Stimulated activated CD4-positive, alpha-beta T cell treated with anti-CD3 and anti-CD28 coated beads, TNF-alpha, amount 100 ng/mL, for 48 hours (primary cell): ENCODE data around the gene DPM2.

ENCODE experiments used
- DNase-seq, 3 donors: peaks; one replicate each; pipeline ENCODE4 v3.0.0-alpha.2; 2020; ENCODE audit warnings: low read depth in 3 of 3

DPM2 gene

GRCh38 chr9:127955294-127956015 lies 17.8 kb upstream of the DPM2 start:
- DNase-seq: peak; percentile 72 to 88 (median 85)

DNA sequence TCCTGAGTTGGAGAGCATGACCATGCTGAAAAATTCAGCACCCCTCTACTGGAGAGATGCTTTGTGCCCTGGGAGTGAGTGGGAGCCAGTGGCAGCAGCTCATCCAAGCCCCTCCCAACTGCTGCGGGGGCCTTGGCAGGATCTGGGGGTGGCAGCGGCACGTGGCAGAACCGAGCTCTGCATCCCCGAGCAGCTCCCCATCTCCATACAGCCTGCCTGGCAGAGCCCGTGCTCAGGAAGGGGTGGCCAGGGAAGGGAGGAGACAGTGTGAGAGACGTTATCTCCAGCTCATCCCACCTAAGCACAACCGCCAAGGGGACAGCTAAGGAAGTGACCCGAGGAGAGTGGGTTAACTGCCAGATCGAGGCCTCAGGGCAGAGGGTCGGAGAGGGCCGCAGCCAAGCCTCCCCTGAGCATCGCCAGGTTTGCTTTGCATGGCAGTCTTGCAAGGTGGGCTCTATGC lies 17.2 kb upstream of the DPM2 start:
- DNase-seq: no peak

DNA sequence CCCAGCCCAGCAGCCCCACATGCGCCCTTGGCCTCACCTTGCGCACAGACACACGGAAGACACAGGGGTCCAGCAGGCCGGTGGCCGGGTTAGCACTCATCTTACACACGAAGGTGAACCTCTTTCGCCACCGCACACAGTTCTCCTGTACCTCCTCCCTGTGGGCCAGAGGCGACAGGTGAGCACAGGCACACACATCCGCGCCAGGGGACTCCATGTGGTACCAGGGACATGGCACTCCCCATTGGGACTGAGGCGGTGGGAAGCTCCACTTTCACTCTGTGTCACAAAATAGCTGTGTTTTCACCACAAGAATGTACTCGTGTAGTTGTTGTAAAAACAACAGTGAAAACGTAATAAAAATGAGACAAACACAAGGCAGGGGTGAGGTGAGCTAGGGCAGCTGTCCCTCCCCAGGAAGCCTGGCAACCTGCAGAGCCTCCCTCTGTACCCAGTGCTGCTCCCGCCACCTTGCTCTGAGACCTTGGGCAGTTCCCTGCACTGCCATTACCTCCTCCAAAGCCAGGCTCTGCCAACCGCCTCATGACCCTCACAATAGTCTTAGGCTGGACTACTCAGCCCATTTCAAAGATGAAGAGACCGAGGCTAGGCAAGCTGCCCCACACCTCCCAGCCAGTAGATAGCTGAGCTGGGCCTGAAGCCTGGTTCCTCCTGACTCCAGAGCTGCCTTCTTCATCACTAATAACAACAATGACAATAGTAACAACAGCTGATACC lies 16.3 kb upstream of the DPM2 start:
- DNase-seq: no peak

DNA sequence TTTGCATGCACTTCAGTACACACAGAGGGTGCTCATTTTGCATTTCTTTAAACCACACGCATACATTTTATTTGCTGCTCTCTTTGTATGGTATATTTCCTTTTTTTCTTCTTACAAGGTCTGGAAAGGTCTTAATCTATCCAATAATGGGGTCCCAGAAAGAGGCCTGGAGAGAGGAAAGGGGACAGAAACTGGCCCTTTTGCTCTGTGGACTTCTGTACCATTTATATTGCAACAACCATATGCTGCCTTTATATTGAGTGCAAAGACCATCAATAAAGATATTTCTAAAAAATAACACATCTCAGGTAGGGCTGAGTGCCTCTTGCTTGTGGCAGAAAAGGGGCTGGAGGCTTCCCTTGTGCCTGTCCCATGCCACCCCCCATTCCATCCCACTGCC lies 15.5 kb upstream of the DPM2 start:
- DNase-seq: no peak

- DNase-seq: no peak
Observed at GRCh38 chr9:127950513-127951289, 13.0 kb upstream of the DPM2 start.

DNA sequence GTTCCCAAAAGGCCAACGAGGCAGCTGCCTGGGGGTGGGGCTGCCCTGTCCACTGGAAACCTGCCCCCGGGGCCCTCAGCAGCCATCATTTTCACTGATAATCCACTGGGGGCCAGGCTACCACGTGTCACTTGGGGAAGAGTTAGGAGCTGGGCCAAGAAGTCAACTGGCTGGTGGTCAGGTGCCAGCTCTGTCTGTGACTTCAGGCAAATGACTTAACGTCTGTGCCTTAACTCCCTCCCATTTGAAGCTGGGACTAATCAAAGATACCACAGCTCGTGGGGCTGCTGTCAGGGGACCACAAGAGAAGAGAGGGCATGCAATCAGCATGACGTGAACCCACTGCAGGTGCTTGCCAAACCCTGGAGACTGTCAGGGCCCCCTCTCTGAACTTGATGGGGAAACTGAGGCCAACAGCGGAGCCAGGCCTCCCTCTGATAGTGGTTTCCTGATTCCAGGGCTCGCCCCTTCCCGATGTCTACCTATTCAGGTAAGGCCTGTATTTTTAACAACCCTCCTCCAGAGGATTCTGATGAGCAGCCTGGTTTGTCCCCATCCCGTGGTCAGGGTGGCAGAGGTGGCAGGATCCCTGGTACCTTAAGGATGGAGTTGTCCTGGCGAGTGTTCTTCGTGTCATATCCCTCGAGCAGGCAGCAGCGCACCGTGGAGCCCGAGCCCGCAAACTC lies 12.3 kb upstream of the DPM2 start:
- DNase-seq: no peak

DNA sequence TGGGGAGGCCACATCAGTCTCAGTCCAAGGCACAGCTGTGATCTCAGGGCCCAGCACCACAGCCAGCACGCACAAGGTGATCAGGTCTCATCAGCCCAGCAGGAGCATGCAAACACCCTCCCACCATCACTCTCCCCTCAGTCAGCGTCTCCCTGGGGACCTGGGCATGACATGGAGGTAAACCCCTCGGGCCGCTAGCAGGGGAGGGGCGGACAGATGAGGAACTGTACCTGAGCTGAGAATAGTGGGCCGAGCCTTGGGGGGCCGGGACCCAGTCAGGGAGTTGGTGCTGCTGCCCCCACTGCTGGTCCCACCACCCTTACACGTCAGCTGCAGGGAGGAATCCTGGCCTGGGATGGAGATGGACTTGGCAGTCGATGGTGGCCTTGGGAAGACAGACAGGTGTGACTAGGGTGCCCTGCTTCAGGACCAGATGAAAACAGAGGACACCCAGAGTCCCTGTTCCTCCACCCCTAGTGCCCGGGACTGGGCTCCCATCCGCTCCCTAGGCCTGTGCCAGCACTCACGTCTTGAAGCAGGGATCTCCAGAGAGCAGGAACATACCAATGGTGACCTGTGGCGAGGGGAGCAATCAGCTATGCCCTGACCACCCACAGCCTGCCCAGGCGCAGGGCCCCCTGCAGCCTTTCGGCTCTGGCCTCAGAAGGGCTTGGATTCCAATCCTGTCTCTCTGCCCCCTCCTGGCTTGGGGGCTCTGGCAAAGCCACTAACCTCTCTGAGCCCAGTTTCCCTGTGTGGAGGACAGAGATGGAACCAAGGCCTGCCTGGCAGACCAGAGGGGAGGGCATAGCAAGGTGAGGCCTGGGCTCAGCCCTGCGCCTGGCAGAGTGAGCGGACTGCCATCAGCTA lies 10.4 kb upstream of the DPM2 start:
- DNase-seq: no peak

DNA sequence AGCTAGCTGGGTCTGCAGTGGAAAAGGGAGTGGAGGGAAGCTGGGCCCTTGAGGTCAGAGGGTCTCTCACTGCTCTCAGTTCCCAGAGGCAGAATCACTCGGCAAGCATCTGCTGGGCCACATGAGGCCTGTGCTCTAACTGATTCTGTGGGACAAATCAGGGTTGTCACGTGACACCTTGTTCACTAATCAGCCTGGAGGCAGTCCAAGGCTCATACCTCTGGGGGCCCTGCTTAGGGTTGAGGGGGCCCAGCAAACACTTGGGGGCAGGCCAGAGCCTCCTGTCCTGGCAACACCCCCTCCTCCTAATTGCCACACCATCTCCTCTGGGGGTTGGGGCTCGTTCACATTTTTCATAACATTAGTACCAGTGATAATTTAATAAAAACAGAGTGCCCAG lies 9.1 kb upstream of the DPM2 start:
- no peak for DNase-seq

DNA sequence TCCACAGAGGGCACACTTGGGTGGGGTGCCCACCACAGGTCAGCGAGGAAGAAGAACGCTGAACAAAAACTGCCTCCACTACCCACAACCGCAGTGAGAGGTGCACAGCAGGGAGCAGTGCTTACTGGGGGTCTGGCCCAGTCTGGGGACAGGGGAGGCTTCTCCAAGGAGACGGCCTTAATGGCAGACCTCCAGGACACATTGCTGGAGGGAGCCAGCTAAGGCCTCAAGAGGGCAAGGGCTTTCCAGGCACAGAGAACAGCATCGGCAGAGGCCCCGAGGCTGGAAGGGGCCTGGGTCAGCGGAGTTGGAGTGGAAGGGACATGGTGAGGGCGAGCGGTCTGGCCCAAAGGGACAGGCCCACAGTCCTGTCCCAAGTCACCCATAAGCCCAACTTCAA lies 8.3 kb upstream of the DPM2 start:
- DNase-seq: no peak

DNA sequence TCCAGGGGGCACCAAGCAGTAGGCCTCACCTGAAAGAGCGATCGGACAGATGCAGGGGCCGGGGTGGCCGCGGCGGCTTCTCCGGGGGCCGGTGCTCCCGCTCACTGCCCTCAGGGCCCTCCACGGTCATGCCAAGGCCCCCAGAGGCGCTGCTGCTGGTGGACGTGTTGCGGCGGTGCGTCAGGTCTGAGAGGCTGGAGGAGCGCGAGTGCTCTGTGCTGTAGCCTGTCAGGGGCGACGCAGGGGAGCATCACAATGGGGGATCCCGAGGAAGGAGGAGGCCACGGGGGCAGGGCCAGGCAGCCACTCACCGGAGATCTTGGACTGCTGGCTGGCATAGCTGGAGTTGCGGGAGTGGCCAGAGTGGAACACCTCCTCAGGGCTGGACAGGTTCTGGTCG lies 7.7 kb upstream of the DPM2 start:
- DNase-seq: no peak

DNA sequence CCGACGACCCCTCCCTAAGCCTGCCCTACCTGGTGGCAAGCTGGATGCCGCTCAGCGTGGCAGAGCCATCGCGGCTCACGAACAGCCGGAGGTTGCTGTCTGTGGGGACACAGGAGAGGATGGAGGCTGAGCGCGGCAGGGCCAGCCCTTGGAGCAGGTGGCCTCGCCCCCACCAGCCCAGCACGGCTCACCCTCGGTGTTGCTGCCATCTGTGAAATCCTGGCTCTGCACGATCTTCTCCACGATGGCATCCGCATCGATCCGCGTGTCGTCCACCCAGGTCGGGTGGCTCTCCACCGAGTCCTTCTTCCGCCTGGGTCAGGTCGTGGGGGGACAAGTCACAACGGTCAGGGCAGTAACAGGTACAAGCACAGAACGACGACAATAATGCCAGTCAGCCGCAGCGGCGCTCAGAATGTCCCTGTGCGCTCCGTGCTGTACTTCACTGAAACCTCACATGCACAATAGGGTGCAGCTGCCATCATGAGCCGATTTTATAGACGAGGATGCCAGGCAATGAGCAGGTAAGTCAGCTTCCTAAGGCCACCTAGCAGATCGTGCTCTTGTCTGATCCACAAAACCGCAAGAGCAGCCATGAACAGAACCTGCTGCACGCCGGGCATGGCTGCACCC lies 7.0 kb upstream of the DPM2 start:
- no peak for DNase-seq

GRCh38 chr9:127943731-127944144 lies 6.1 kb upstream of the DPM2 start:
- peak; percentile 67 to 81 (median 67) for DNase-seq

DNA sequence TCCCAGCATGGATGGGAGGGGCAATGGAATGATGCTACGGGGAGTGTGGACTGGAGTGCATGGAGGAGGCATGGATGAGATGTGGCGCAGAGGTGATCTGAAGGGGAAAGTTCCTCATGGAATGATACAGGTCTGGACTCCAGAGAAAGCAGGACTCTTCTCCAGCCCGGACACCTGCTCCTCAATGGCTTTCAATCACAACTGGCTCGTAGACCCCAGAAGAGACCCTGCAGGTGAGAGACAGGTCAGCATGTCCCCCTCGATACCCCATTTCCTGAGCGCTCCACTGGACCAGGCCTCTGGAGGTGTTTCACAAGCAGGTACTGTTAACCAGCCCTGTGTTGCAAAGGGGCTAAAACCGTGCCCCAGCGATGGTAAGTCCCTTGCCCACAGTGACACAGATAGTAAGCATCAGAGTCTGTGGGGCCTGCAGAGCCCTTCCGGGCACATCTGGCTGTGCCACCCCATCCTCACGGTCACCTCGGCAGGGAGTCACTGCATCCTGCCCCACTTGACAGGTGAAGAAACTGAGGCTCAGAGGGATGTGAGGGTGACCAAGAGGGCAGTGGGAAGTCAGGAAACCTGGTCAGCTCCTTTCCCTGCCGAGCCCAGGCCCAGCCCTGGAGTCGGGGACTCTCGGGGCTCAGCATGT lies 5.5 kb upstream of the DPM2 start:
- no peak for DNase-seq

DNA sequence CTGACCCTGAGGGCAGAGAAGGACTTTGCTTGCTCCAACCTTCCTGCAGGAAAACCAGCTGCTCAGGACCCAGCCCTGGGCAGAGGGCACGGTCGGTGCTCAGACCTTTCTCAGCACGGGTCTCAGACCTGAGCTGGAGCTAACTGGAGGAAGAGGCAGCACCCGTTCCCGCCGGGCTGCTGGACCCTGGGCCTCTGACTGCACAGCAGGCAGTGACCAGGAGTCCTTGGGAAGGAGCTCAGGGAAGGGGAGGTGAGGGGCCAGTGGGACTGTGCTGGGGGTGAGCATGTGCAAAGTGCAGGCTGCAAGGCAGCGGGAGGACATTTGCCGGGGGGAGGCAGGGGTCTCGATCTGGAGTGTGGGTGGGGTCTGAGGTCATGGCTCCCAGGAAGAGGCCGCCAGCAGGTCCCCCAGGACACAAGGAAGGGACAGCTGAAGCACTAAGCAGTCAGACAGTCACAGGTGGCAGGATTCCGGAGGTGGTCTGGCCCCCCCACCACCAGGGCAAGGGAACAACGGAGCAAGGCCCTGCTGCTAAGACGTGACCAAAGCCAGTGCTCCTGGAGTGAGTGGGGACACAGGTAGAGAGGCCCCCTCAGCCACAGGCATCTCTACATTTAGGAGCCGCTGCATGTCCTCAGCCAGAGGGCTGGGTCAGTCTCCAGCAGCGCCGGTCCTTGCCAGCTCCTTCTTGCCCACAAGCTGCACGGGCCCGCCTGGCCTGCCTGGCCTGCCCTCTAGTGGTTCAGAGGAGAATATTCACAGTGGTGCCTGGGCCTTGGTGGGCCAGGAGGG lies 4.8 kb upstream of the DPM2 start:
- DNase-seq: no peak

- DNase-seq: no peak
Observed at GRCh38 chr9:127941961-127942215, 4.2 kb upstream of the DPM2 start.

GRCh38 chr9:127941062-127941960 lies 3.7 kb upstream of the DPM2 start:
- no peak for DNase-seq

DNA sequence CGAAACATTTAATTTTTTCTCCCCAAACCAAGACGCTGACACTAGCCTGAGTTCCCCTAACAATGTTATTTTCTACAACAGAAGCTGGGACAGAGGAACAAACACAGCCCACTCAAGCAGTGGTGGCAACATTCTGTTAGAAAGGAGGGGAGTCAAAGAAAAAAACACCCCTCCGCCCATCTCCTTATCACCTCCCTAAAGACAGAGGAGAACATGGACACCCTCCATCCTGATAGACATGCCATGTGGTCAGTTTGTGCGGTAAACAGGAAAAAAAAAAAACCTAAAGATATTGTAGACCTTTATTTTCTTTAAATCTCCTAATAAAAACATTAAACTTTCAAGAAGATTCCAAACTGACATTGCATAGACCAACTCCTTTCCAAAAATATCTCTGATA lies 2.9 kb upstream of the DPM2 start:
- no peak for DNase-seq

DNA sequence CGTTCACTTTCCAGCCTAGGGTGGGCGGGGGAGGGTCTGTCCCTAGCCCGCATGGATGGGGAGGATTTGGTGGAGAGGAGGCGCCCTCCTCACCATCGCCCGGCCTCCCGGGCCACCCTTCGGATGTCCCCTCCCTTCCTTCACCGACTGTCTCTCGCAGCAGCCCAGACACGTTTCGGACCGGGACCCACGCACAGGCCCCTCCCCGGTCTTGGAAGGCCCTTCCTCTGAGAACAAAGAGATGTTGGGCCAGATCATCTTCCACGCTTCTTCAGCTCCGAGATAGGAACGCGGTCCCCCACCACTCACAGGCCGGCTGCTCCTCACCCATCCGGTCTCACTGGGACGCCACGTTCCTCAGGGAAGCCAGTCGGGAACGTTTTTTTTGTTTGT lies 640 bp upstream of the DPM2 start:
- no peak for DNase-seq

DNA sequence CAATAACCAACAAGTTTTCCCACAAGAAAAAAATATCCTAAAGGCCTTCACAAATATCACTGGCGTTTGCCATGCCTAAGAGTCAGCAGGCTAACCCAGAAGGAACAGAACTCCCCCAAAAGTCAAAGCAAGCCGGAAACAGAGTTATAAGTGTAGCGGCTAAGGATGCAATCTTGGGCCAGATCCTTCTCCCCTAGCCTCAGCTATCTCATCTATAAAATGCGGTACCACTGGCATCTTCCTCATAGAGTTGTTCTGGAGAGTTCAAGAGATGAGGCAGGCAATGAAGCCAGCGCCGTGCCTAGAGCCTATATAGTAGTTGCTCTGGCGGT lies 632 bp downstream of the DPM2 start:
- no peak for DNase-seq
